ENCODE measurements around the gene SETD9. TPM values are rescaled to one million over a fixed set of nuclear protein-coding genes. Genes with fewer than 3 reads are reported as not detected.

The SETD9 gene
- total and polyA plus RNA-seq, 3 donors from 2014 or later = 27.3 to 58.6 (median 43.5) TPM

- Histone ChIP-seq H3K27me3 (no peaks in the 10 kb centered on the region), H3K9me3 (no peaks in the 10 kb centered on the region), H3K36me3 (ENCODE audit: low read depth, missing control alignments) (no peaks in the 10 kb centered on the region), H3K4me1 (no peaks in the 10 kb centered on the region), H3K27ac (no peak overlapping the region), H3K4me3 (no peak overlapping the region)
- no peak for DNase-seq
- no peak for TF ChIP-seq POLR2A (IDR thresholded peaks at IDR 0.05)
- TF ChIP-seq, protein P1, sequence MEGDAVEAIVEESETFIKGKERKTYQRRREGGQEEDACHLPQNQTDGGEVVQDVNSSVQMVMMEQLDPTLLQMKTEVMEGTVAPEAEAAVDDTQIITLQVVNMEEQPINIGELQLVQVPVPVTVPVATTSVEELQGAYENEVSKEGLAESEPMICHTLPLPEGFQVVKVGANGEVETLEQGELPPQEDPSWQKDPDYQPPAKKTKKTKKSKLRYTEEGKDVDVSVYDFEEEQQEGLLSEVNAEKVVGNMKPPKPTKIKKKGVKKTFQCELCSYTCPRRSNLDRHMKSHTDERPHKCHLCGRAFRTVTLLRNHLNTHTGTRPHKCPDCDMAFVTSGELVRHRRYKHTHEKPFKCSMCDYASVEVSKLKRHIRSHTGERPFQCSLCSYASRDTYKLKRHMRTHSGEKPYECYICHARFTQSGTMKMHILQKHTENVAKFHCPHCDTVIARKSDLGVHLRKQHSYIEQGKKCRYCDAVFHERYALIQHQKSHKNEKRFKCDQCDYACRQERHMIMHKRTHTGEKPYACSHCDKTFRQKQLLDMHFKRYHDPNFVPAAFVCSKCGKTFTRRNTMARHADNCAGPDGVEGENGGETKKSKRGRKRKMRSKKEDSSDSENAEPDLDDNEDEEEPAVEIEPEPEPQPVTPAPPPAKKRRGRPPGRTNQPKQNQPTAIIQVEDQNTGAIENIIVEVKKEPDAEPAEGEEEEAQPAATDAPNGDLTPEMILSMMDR (IDR thresholded peaks at IDR 0.05) = no peak
- intact Hi-C loops (cut with DNase I; ENCODE audit: low total_unique reads) = no loop called here
- 34 to 40% methylated on average over 2 of the region's 2 CpGs for WGBS, 2 donors
These were observed 52.9 kb downstream of the SETD9 start for GRCh38 chr5:56962286-56962685.

- Histone ChIP-seq H3K9me3 (no peaks in the 10 kb centered on the region), H3K27ac (no peak overlapping the region), H3K4me3 (no peak overlapping the region), H3K27me3 (no peaks in the 10 kb centered on the region), H3K36me3 (ENCODE audit: low read depth, missing control alignments) (no peaks in the 10 kb centered on the region), H3K4me1 (no peaks in the 10 kb centered on the region)
- intact Hi-C loops (cut with DNase I; ENCODE audit: low total_unique reads) = no loop called here
- WGBS, 2 donors = 65 to 79% methylated on average over 5 of the region's 5 CpGs
- TF ChIP-seq, protein P1 (IDR thresholded peaks at IDR 0.05) = no peak
- TF ChIP-seq POLR2A (IDR thresholded peaks at IDR 0.05) = no peak
- no peak for DNase-seq
These were observed 53.9 kb downstream of the SETD9 start for GRCh38 chr5:56963246-56963645.

DNA sequence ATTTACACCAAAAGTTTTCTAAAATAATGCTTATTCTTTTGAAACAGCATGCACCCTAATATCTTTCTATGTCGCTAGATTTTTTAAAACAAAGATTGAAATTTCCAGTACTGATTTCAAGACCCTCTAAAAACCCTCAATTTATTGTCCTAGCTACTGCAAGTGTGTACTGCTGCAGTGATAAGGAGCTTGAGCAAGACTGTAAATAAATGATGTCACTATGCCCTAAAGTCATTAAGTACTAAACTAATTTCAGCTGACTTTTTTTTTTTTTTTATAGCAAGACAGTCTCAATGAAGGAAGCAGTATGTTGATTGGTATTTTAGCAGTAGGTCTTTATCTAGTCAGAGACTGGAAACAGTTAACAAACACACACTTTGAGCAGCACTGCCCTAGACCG lies 54.8 kb downstream of the SETD9 start:
- Histone ChIP-seq H3K9me3 (no peaks in the 10 kb centered on the region), H3K4me1 (no peaks in the 10 kb centered on the region), H3K27ac (no peak overlapping the region), H3K27me3 (no peaks in the 10 kb centered on the region), H3K4me3 (no peak overlapping the region), H3K36me3 (ENCODE audit: low read depth, missing control alignments) (no peaks in the 10 kb centered on the region)
- TF ChIP-seq, protein P1 (IDR thresholded peaks at IDR 0.05) = no peak
- TF ChIP-seq POLR2A (IDR thresholded peaks at IDR 0.05) = no peak
- intact Hi-C loops (cut with DNase I; ENCODE audit: low total_unique reads) = no loop called here
- WGBS, 2 donors = 83 to 84% methylated on average over 2 of the region's 2 CpGs
- no peak for DNase-seq

Other genes starting within 250 kb of the SETD9 start
- gene MAP3K1, start 94.0 kb upstream of the SETD9 start, total RNA-seq = 10 to 100 TPM; 42.5 to 52.0 TPM
- gene MAP3K1, start 94.0 kb upstream of the SETD9 start, polyA plus RNA-seq (ENCODE audit: insufficient read depth, low read depth, low replicate concordance) = 20.4 TPM
- 10 to 100 TPM; 68.7 to 71.6 TPM for gene MIER3, start 42.5 kb downstream of the SETD9 start, total RNA-seq
- gene MIER3, start 42.5 kb downstream of the SETD9 start, polyA plus RNA-seq (ENCODE audit: insufficient read depth, low read depth, low replicate concordance) = 27.8 TPM